ENCODE measurements around the gene RGS17. TPM values are rescaled to one million over a fixed set of nuclear protein-coding genes. Genes with fewer than 3 reads are reported as not detected.
A peak's percentile ranks its signal among the peaks of the same experiment; 100 is the strongest.

Gene RGS17
- total RNA-seq, 4 donors from 2014 or later, result 0.55 to 0.79 TPM; not detected in 2

- H3K4me1 ChIP-seq, result peaks cover 14 to 40% (median 20%) of the 10 kb centered on the region in 4 donors
- 32 to 36% methylated on average over 2 of the region's 2 CpGs for WGBS, 2 donors (ENCODE audit: low coverage in 1 of 2)
- no peaks in the 10 kb centered on the region for H3K9me3 ChIP-seq
- no peaks in the 10 kb centered on the region for H3K27me3 ChIP-seq
- no peaks in the 10 kb centered on the region for H3K36me3 ChIP-seq
- DNase-seq, result no peak
- intact Hi-C loops (cut with DNase I; ENCODE audit: low total_unique reads), result no loop called here
- peak overlapping the region in 1 of 4 donors; percentile 62 for H3K4me3 ChIP-seq
- no peak overlapping the region for H3K27ac ChIP-seq
- in situ Hi-C loops (cut with MboI; ENCODE audit: low pct_ligation_motif_present in 1 of 4, low pct_unique_long_range_greater_than_20kb in 1 of 4, low sequenced_read_pairs in 3 of 4), result no loop called here
- no peak for TF ChIP-seq EP300 (IDR thresholded peaks at IDR 0.05; ENCODE audit: low read depth)
- no peak for TF ChIP-seq CTCF (IDR thresholded peaks at IDR 0.05)
- no peak for TF ChIP-seq POLR2AphosphoS5 (IDR thresholded peaks at IDR 0.05)
- no peak for TF ChIP-seq POLR2A (IDR thresholded peaks at IDR 0.05)
Observed at GRCh38 chr6:152981219-152981618, 149.9 kb downstream of the RGS17 start.

GRCh38 chr6:152980656-152981055 lies 150.4 kb downstream of the RGS17 start:
- TF ChIP-seq POLR2AphosphoS5 (IDR thresholded peaks at IDR 0.05) (no peak), EP300 (IDR thresholded peaks at IDR 0.05; ENCODE audit: low read depth) (no peak), POLR2A (IDR thresholded peaks at IDR 0.05) (no peak), CTCF (IDR thresholded peaks at IDR 0.05) (no peak)
- DNase-seq, result no peak
- Histone ChIP-seq H3K27ac (no peak overlapping the region), H3K4me3 (no peak overlapping the region), H3K4me1 (peaks cover 14 to 40% (median 20%) of the 10 kb centered on the region in 4 donors), H3K9me3 (no peaks in the 10 kb centered on the region), H3K27me3 (no peaks in the 10 kb centered on the region), H3K36me3 (no peaks in the 10 kb centered on the region)
- in situ Hi-C loops (cut with MboI; ENCODE audit: low pct_ligation_motif_present in 1 of 4, low pct_unique_long_range_greater_than_20kb in 1 of 4, low sequenced_read_pairs in 3 of 4), result no loop called here
- WGBS, 2 donors (ENCODE audit: low coverage in 1 of 2), result 63 to 75% methylated on average over 1 of the region's 1 CpG
- intact Hi-C loops (cut with DNase I; ENCODE audit: low total_unique reads), result no loop called here

- H3K27me3 ChIP-seq, result no peaks in the 10 kb centered on the region
- WGBS, 2 donors (ENCODE audit: low coverage in 1 of 2), result 80 to 89% methylated on average over 1 of the region's 1 CpG
- DNase-seq, result no peak
- H3K4me1 ChIP-seq, result peaks cover 7 to 27% (median 12%) of the 10 kb centered on the region in 4 donors
- no peak for TF ChIP-seq CTCF (IDR thresholded peaks at IDR 0.05)
- TF ChIP-seq POLR2A (IDR thresholded peaks at IDR 0.05), result no peak
- no peak for TF ChIP-seq EP300 (IDR thresholded peaks at IDR 0.05; ENCODE audit: low read depth)
- no peak for TF ChIP-seq POLR2AphosphoS5 (IDR thresholded peaks at IDR 0.05)
- in situ Hi-C loops (cut with MboI; ENCODE audit: low pct_ligation_motif_present in 1 of 4, low pct_unique_long_range_greater_than_20kb in 1 of 4, low sequenced_read_pairs in 3 of 4), result no loop called here
- no peak overlapping the region for H3K27ac ChIP-seq
- intact Hi-C loops (cut with DNase I; ENCODE audit: low total_unique reads), result no loop called here
- no peak overlapping the region for H3K4me3 ChIP-seq
- no peaks in the 10 kb centered on the region for H3K9me3 ChIP-seq
- H3K36me3 ChIP-seq, result no peaks in the 10 kb centered on the region
Observed at GRCh38 chr6:152979116-152979515, 152.0 kb downstream of the RGS17 start.

- H3K9me3 ChIP-seq, result no peaks in the 10 kb centered on the region
- in situ Hi-C loops (cut with MboI; ENCODE audit: low pct_ligation_motif_present in 1 of 4, low pct_unique_long_range_greater_than_20kb in 1 of 4, low sequenced_read_pairs in 3 of 4), result no loop called here
- no peak overlapping the region for H3K4me3 ChIP-seq
- no peaks in the 10 kb centered on the region for H3K27me3 ChIP-seq
- H3K4me1 ChIP-seq, result peaks cover 7 to 24% (median 12%) of the 10 kb centered on the region in 4 donors
- no peak for TF ChIP-seq POLR2A (IDR thresholded peaks at IDR 0.05)
- no peak for TF ChIP-seq POLR2AphosphoS5 (IDR thresholded peaks at IDR 0.05)
- TF ChIP-seq CTCF (IDR thresholded peaks at IDR 0.05), result no peak
- H3K36me3 ChIP-seq, result peaks cover 0 to under 1% (median 0%) of the 10 kb centered on the region in 4 donors
- DNase-seq, result no peak
- WGBS, 2 donors (ENCODE audit: low coverage in 1 of 2), result 62 to 83% methylated on average over 2 to 3 of the region's 3 CpGs
- no peak overlapping the region for H3K27ac ChIP-seq
- intact Hi-C loops (cut with DNase I; ENCODE audit: low total_unique reads), result no loop called here
Observed at GRCh38 chr6:152978058-152978457, 153.0 kb downstream of the RGS17 start.

Data from transverse colon (tissue), 4 donors.